IgD-negative memory B cell (primary cell): ENCODE measurements around the gene PLET1. TPM values are rescaled to one million over a fixed set of nuclear protein-coding genes. Genes with fewer than 3 reads are reported as not detected.
A peak's percentile ranks its signal among the peaks of the same experiment; 100 is the strongest.

ENCODE experiments used
- H3K27ac Mint-ChIP-seq, 3 donors: one replicate each; pipeline ENCODE4 v1.8.0; 2020 to 2022; ENCODE audit warnings: mild to moderate bottlenecking in 3 of 3, mixed read lengths in 3 of 3, moderate library complexity in 1 of 3
- H3K27me3 Mint-ChIP-seq: one replicate; pipeline ENCODE4 v1.8.0; 2021; ENCODE audit warnings: mixed read lengths
- H3K36me3 Mint-ChIP-seq: one replicate; pipeline ENCODE4 v1.8.0; 2020; ENCODE audit warnings: mild to moderate bottlenecking, mixed read lengths
- H3K4me1 Mint-ChIP-seq, 3 donors: one replicate each; pipeline ENCODE4 v1.8.0; 2020 to 2022; ENCODE audit warnings: mixed read lengths in 3 of 3, mild to moderate bottlenecking in 1 of 3
- H3K4me3 Mint-ChIP-seq, 4 donors: one replicate each; pipeline ENCODE4 v1.8.0; 2020 to 2022; ENCODE audit warnings: mild to moderate bottlenecking in 4 of 4, mixed read lengths in 4 of 4, moderate library complexity in 3 of 4
- H3K9me3 Mint-ChIP-seq, 3 donors: one replicate each; pipeline ENCODE4 v1.8.0; 2020 to 2021; ENCODE audit warnings: mixed read lengths in 3 of 3, mild to moderate bottlenecking in 1 of 3
- polyA plus RNA-seq: library from polyadenylated mRNA; unstranded; fragments of 300-500 nt; fragmentation: Illumina TruSeq; gene quantifications from one replicate; pipeline ENCODE4 v1.2.3, GENCODE V29; 2021

PLET1 gene
- polyA plus RNA-seq, 1 donor from 2014 or later = not detected

GRCh38 chr11:112237451-112237850 lies 23.2 kb downstream of the PLET1 start:
- H3K36me3 Mint-ChIP-seq = peaks cover 8% of the 10 kb centered on the region
- no peak overlapping the region for H3K27ac Mint-ChIP-seq
- no peaks in the 10 kb centered on the region for H3K27me3 Mint-ChIP-seq
- H3K4me3 Mint-ChIP-seq = no peak overlapping the region
- H3K4me1 Mint-ChIP-seq = peaks cover 10 to 11% (median 11%) of the 10 kb centered on the region in 3 donors
- no peaks in the 10 kb centered on the region for H3K9me3 Mint-ChIP-seq

GRCh38 chr11:112235750-112236390 lies 24.8 kb downstream of the PLET1 start:
- H3K36me3 Mint-ChIP-seq = peaks cover 6% of the 10 kb centered on the region

GRCh38 chr11:112231952-112232351 lies 28.7 kb downstream of the PLET1 start:
- Mint-ChIP-seq H3K9me3 (no peaks in the 10 kb centered on the region), H3K36me3 (peaks cover 10% of the 10 kb centered on the region), H3K27ac (no peak overlapping the region), H3K27me3 (no peaks in the 10 kb centered on the region), H3K4me1 (peaks cover 17 to 23% (median 21%) of the 10 kb centered on the region in 3 donors), H3K4me3 (peak overlapping the region in 1 of 4 donors; percentile 14)

More at GRCh38 chr11:112235750-112236390, 24.8 kb downstream of the PLET1 start:
- peaks cover 10 to 11% (median 11%) of the 10 kb centered on the region in 3 donors for H3K4me1 Mint-ChIP-seq
- peak overlapping the region; percentile 46 to 71 (median 58) for H3K4me3 Mint-ChIP-seq
- no peaks in the 10 kb centered on the region for H3K27me3 Mint-ChIP-seq
- peak overlapping the region; percentile 1 to 92 (median 72) for H3K27ac Mint-ChIP-seq
- no peaks in the 10 kb centered on the region for H3K9me3 Mint-ChIP-seq

- H3K27ac Mint-ChIP-seq = peak overlapping the region in 1 of 3 donors; percentile 1
- no peaks in the 10 kb centered on the region for H3K9me3 Mint-ChIP-seq
- peaks cover 8% of the 10 kb centered on the region for H3K36me3 Mint-ChIP-seq
- peak overlapping the region in 1 of 4 donors; percentile 50 for H3K4me3 Mint-ChIP-seq
- H3K27me3 Mint-ChIP-seq = no peaks in the 10 kb centered on the region
- peaks cover 11 to 16% (median 13%) of the 10 kb centered on the region in 3 donors for H3K4me1 Mint-ChIP-seq
These were observed 30.8 kb downstream of the PLET1 start for GRCh38 chr11:112229746-112230433.

- H3K4me3 Mint-ChIP-seq = peak overlapping the region in 1 of 4 donors; percentile 12
- no peaks in the 10 kb centered on the region for H3K9me3 Mint-ChIP-seq
- no peaks in the 10 kb centered on the region for H3K27me3 Mint-ChIP-seq
- H3K27ac Mint-ChIP-seq = peak overlapping the region in 2 of 3 donors; percentile 8 to 50
- H3K4me1 Mint-ChIP-seq = peaks cover 12 to 16% (median 13%) of the 10 kb centered on the region in 3 donors
- peaks cover 5% of the 10 kb centered on the region for H3K36me3 Mint-ChIP-seq
These were observed 31.5 kb downstream of the PLET1 start for GRCh38 chr11:112229159-112229558.

GRCh38 chr11:112228706-112229105 lies 32.0 kb downstream of the PLET1 start:
- Mint-ChIP-seq H3K27me3 (no peaks in the 10 kb centered on the region), H3K36me3 (peaks cover 5% of the 10 kb centered on the region), H3K9me3 (no peaks in the 10 kb centered on the region), H3K4me1 (peaks cover 12 to 16% (median 13%) of the 10 kb centered on the region in 3 donors), H3K4me3 (no peak overlapping the region), H3K27ac (peak overlapping the region in 2 of 3 donors; percentile 8 to 50)

GRCh38 chr11:112227471-112227870 lies 33.2 kb downstream of the PLET1 start:
- Mint-ChIP-seq H3K27ac (peak overlapping the region in 2 of 3 donors; percentile 98 to 99), H3K4me3 (peak overlapping the region; percentile 93 to 99 (median 96)), H3K9me3 (no peaks in the 10 kb centered on the region), H3K27me3 (no peaks in the 10 kb centered on the region), H3K36me3 (peaks cover 5% of the 10 kb centered on the region), H3K4me1 (peaks cover 12 to 16% (median 13%) of the 10 kb centered on the region in 3 donors)

GRCh38 chr11:112226831-112227401 lies 33.7 kb downstream of the PLET1 start:
- peak overlapping the region; percentile 98 to 99 (median 99) for H3K27ac Mint-ChIP-seq
- H3K4me3 Mint-ChIP-seq = peak overlapping the region; percentile 93 to 99 (median 96)

GRCh38 chr11:112226062-112226830 lies 34.4 kb downstream of the PLET1 start, which contains the start of gene PTS:
PTS (plus strand) TSS chr11:112226428; CDS start chr11:112226444, 16 bp downstream.
- H3K9me3 Mint-ChIP-seq = no peaks in the 10 kb centered on the region
- H3K27me3 Mint-ChIP-seq = no peaks in the 10 kb centered on the region
- peaks cover 4% of the 10 kb centered on the region for H3K36me3 Mint-ChIP-seq
- H3K4me1 Mint-ChIP-seq = peaks cover 12 to 16% (median 13%) of the 10 kb centered on the region in 3 donors
- peak within 1 kb of the TSS; percentile 98 to 99 (median 99) for H3K27ac Mint-ChIP-seq
- peak within 1 kb of the TSS; percentile 93 to 99 (median 96) for H3K4me3 Mint-ChIP-seq

More at GRCh38 chr11:112226831-112227401, 33.7 kb downstream of the PLET1 start:
- peaks cover 12 to 16% (median 13%) of the 10 kb centered on the region in 3 donors for H3K4me1 Mint-ChIP-seq
- peaks cover 4% of the 10 kb centered on the region for H3K36me3 Mint-ChIP-seq
- H3K9me3 Mint-ChIP-seq = no peaks in the 10 kb centered on the region
- no peaks in the 10 kb centered on the region for H3K27me3 Mint-ChIP-seq

- Mint-ChIP-seq H3K27ac (peak overlapping the region; percentile 98 to 99 (median 99)), H3K4me1 (peaks cover 12 to 16% (median 13%) of the 10 kb centered on the region in 3 donors), H3K4me3 (peak overlapping the region; percentile 93 to 99 (median 96)), H3K27me3 (no peaks in the 10 kb centered on the region), H3K36me3 (peaks cover 4% of the 10 kb centered on the region), H3K9me3 (no peaks in the 10 kb centered on the region)
These were observed 35.0 kb downstream of the PLET1 start for GRCh38 chr11:112225753-112226061.

GRCh38 chr11:112223754-112224532 lies 36.7 kb downstream of the PLET1 start:
- Mint-ChIP-seq H3K9me3 (no peaks in the 10 kb centered on the region), H3K27ac (peak overlapping the region in 1 of 3 donors; percentile 98), H3K36me3 (peaks cover 3% of the 10 kb centered on the region), H3K4me1 (peaks cover 14 to 16% (median 14%) of the 10 kb centered on the region in 3 donors), H3K4me3 (peak overlapping the region in 1 of 4 donors; percentile 99), H3K27me3 (no peaks in the 10 kb centered on the region)

GRCh38 chr11:112223121-112223520 lies 37.5 kb downstream of the PLET1 start:
- Mint-ChIP-seq H3K27me3 (no peaks in the 10 kb centered on the region), H3K4me3 (peak overlapping the region in 1 of 4 donors; percentile 99), H3K27ac (no peak overlapping the region), H3K9me3 (no peaks in the 10 kb centered on the region), H3K36me3 (peaks cover 1% of the 10 kb centered on the region), H3K4me1 (peaks cover 13 to 16% (median 14%) of the 10 kb centered on the region in 3 donors)

- no peaks in the 10 kb centered on the region for H3K36me3 Mint-ChIP-seq
- no peaks in the 10 kb centered on the region for H3K9me3 Mint-ChIP-seq
- no peak overlapping the region for H3K27ac Mint-ChIP-seq
- no peak overlapping the region for H3K4me3 Mint-ChIP-seq
- no peaks in the 10 kb centered on the region for H3K27me3 Mint-ChIP-seq
- H3K4me1 Mint-ChIP-seq = peaks cover 5 to 11% (median 8%) of the 10 kb centered on the region in 3 donors
These were observed 38.4 kb downstream of the PLET1 start for GRCh38 chr11:112222303-112222702.
